GM23338 (cell line): ENCODE results near the gene PACS2. TPM values are rescaled to one million over a fixed set of nuclear protein-coding genes. Genes with fewer than 3 reads are reported as not detected.

Source experiments
- ATAC-seq: fragments of 200-7000 bp; cut with Tn5 transposase; 3 replicates; pipeline ENCODE4 v1.9.1; 2020
- DNase-seq: peaks from one replicate; pipeline ENCODE4 v3.0.0-alpha.2; 2015; ENCODE audit warnings: low spot score
- H2AFZ ChIP-seq: fragments of 200-600 bp; sonication (generic); 2 replicates; pipeline ENCODE4 v1.8.0; 2016; ENCODE audit warnings: antibody characterized with exemption, mild to moderate bottlenecking, moderate library complexity
- H3F3A ChIP-seq: fragments of 200-600 bp; sonication (generic); replicated peaks from 2 replicates; pipeline ENCODE4 v1.8.0; 2017; ENCODE audit warnings: antibody characterized with exemption, mixed run types, low read depth
- H3K27ac ChIP-seq: fragments of 200-600 bp; sonication (generic); 2 replicates; pipeline ENCODE4 v1.6.1; 2016; ENCODE audit warnings: low read depth
- H3K27me3 ChIP-seq: fragments of 200-600 bp; sonication (generic); 2 replicates; pipeline ENCODE4 v1.8.0; 2016; ENCODE audit warnings: mild to moderate bottlenecking, mixed run types, moderate library complexity; ENCODE audit not compliant: insufficient read depth
- H3K36me3 ChIP-seq: fragments of 200-600 bp; sonication (generic); 2 replicates; pipeline ENCODE4 v1.8.0; 2016; ENCODE audit warnings: mild to moderate bottlenecking; ENCODE audit not compliant: insufficient read depth
- H3K4me1 ChIP-seq: fragments of 200-600 bp; sonication (generic); 2 replicates; pipeline ENCODE4 v1.8.0; 2016; ENCODE audit warnings: mild to moderate bottlenecking, moderate library complexity; ENCODE audit not compliant: insufficient read depth
- H3K4me2 ChIP-seq: fragments of 200-600 bp; sonication (generic); 2 replicates; pipeline ENCODE4 v1.7.1; 2017; ENCODE audit warnings: mixed run types
- H3K4me3 ChIP-seq: fragments of 200-600 bp; sonication (generic); 2 replicates; pipeline ENCODE4 v1.6.1; 2016; ENCODE audit warnings: mixed run types
- H3K79me2 ChIP-seq: fragments of 200-600 bp; sonication (generic); replicated peaks from 2 replicates; pipeline ENCODE4 v1.8.0; 2017; ENCODE audit warnings: mild to moderate bottlenecking; ENCODE audit not compliant: insufficient read depth
- H3K9me2 ChIP-seq: fragments of 200-600 bp; sonication (generic); 2 replicates; pipeline ENCODE4 v1.8.0; 2017; ENCODE audit not compliant: insufficient read depth
- H4K20me1 ChIP-seq: fragments of 200-600 bp; sonication (generic); replicated peaks from 2 replicates; pipeline ENCODE4 v1.8.0; 2017; ENCODE audit warnings: mild to moderate bottlenecking; ENCODE audit not compliant: insufficient read depth
- H3K27ac Mint-ChIP-seq: 2 replicates; pipeline ENCODE4 v1.8.0; 2020; ENCODE audit warnings: inconsistent platforms, mild to moderate bottlenecking, moderate library complexity, mixed read lengths
- H3K27me3 Mint-ChIP-seq: 3 replicates; pipeline ENCODE4 v1.8.0; 2022; ENCODE audit warnings: low read depth, mild to moderate bottlenecking, moderate library complexity, mixed read lengths, inconsistent platforms; ENCODE audit not compliant: insufficient read depth, poor library complexity
- H3K36me3 Mint-ChIP-seq: 3 replicates; pipeline ENCODE4 v1.8.0; 2021; ENCODE audit warnings: low read depth, mild to moderate bottlenecking, inconsistent platforms, moderate library complexity, mixed read lengths
- H3K4me1 Mint-ChIP-seq: 3 replicates; pipeline ENCODE4 v1.8.0; 2020; ENCODE audit warnings: mild to moderate bottlenecking, inconsistent platforms, mixed read lengths
- H3K4me3 Mint-ChIP-seq: 3 replicates; pipeline ENCODE4 v1.8.0; 2021; ENCODE audit warnings: moderate library complexity, mild to moderate bottlenecking, inconsistent platforms, mixed read lengths
- H3K9me3 Mint-ChIP-seq: 3 replicates; pipeline ENCODE4 v1.8.0; 2020; ENCODE audit warnings: moderate library complexity, mild to moderate bottlenecking, inconsistent platforms, mixed read lengths
- CREB1 ChIP-seq: fragments of 250-450 bp; sonication (Bioruptor Pico); IDR thresholded peaks from 2 replicates; pipeline ENCODE4 v1.5.0; 2020; ENCODE audit warnings: low read depth, mild to moderate bottlenecking, moderate library complexity
- CTCF ChIP-seq, 2 experiments: fragments of 200-600 bp in 1 of 2; sonication (generic) in 1 of 2; conservative IDR thresholded peaks; 2 replicates each; pipeline versions ENCODE4 v1.5.1 to v1.6.1; 2016 to 2017; ENCODE audit warnings: antibody characterized with exemption in 2 of 2, low read depth in 2 of 2, mild to moderate bottlenecking in 2 of 2, moderate library complexity in 1 of 2
- ETS1 ChIP-seq: IDR thresholded peaks from 2 replicates; pipeline ENCODE4 v1.6.1; 2016; ENCODE audit warnings: antibody characterized with exemption
- EZH2 ChIP-seq: fragments of 200-600 bp; sonication (generic); IDR thresholded peaks from one replicate; pipeline ENCODE4 v1.8.0; 2017; ENCODE audit warnings: antibody characterized with exemption, mild to moderate bottlenecking, low read depth; ENCODE audit not compliant: unreplicated experiment
- EZH2phosphoT487 ChIP-seq: fragments of 200-600 bp; sonication (generic); IDR thresholded peaks from one replicate; pipeline ENCODE4 v1.8.1; 2018; ENCODE audit warnings: antibody characterized with exemption; ENCODE audit not compliant: unreplicated experiment
- JUNB ChIP-seq: IDR thresholded peaks from one replicate; pipeline ENCODE4 v1.6.1; 2016; ENCODE audit warnings: antibody characterized with exemption; ENCODE audit not compliant: unreplicated experiment
- NANOG ChIP-seq: IDR thresholded peaks from 2 replicates; pipeline ENCODE4 v1.6.1; 2016; ENCODE audit warnings: antibody characterized with exemption, borderline replicate concordance
- POLR2AphosphoS5 ChIP-seq: IDR thresholded peaks from 2 replicates; pipeline ENCODE4 v1.6.1; 2016; ENCODE audit warnings: antibody characterized with exemption, low read depth
- REST ChIP-seq: IDR thresholded peaks from one replicate; pipeline ENCODE4 v1.6.1; 2018; ENCODE audit warnings: antibody characterized with exemption; ENCODE audit not compliant: unreplicated experiment
- STAT1 ChIP-seq: IDR thresholded peaks from one replicate; pipeline ENCODE4 v1.6.1; 2016; ENCODE audit warnings: antibody characterized with exemption; ENCODE audit not compliant: unreplicated experiment
- ZNF114 ChIP-seq: fragments of 250-450 bp; sonication (Bioruptor Pico); IDR thresholded peaks from 2 replicates; pipeline ENCODE4 v1.5.0; 2020; ENCODE audit warnings: mild to moderate bottlenecking, moderate library complexity
- ZNF331 ChIP-seq: fragments of 250-450 bp; sonication (Bioruptor Pico); IDR thresholded peaks from 2 replicates; pipeline ENCODE4 v1.5.0; 2020; ENCODE audit warnings: low read depth, mild to moderate bottlenecking, moderate library complexity
- ZNF462 ChIP-seq: fragments of 250-450 bp; sonication (Bioruptor Pico); IDR thresholded peaks from 2 replicates; pipeline ENCODE4 v1.5.0; 2020; ENCODE audit warnings: mild to moderate bottlenecking, moderate library complexity
- polyA plus RNA-seq: library from polyadenylated mRNA; unstranded; fragments of >200 nt; fragmentation: Nextera tagmentation; extraction: Ambion mirVana; gene quantifications from 2 replicates; pipeline ENCODE4 v1.2.1, GENCODE V29; 2016
- total RNA-seq: library from RNA; depleted of rRNA; stranded (reverse); fragments of >200 nt; shearing (Covaris generic); gene quantifications from 2 replicates; pipeline ENCODE4 v1.2.3, GENCODE V29; 2014

PACS2 gene
- total and polyA plus RNA-seq, 2 experiments from 2014 or later, result 22.5 to 79.0 TPM

- H3K27me3 Mint-ChIP-seq, result peaks cover 2% of the 10 kb centered on the region
- H3K4me1 Mint-ChIP-seq, result peaks cover 5% of the 10 kb centered on the region; the same call in 1 of the 3 replicates
- H3K79me2 ChIP-seq, result peaks cover 14% of the 10 kb centered on the region
- no peak for TF ChIP-seq JUNB
- no peak for TF ChIP-seq REST
- no peak for TF ChIP-seq STAT1
- no peak for TF ChIP-seq EZH2phosphoT487
- no peak for TF ChIP-seq POLR2AphosphoS5
- TF ChIP-seq ETS1, result no peak
- no peak for TF ChIP-seq ZNF462
- no peak for TF ChIP-seq ZNF331 (CRISPR knock-in tag)
- TF ChIP-seq ZNF114 (CRISPR knock-in tag), result no peak
- no peak for TF ChIP-seq CTCF (conservative IDR thresholded peaks at IDR 0.05; ENCODE audit: low read depth in 2 of 2)
- TF ChIP-seq EZH2, result no peak
- TF ChIP-seq NANOG, result no peak
- no peak for TF ChIP-seq CREB1 (CRISPR knock-in tag)
- H3K4me3 Mint-ChIP-seq, result no peak overlapping the region
- H2AFZ ChIP-seq, result no peak overlapping the region
- H3F3A ChIP-seq, result no peaks in the 10 kb centered on the region; the same call in 1 of the 2 replicates
- no peak overlapping the region for H3K27ac ChIP-seq
- H3K36me3 Mint-ChIP-seq, result peaks cover 4% of the 10 kb centered on the region; the same call in 1 of the 3 replicates
- H3K4me3 ChIP-seq, result no peak overlapping the region
- H3K4me2 ChIP-seq, result no peak overlapping the region
- no peaks in the 10 kb centered on the region for H3K4me1 ChIP-seq
- no peaks in the 10 kb centered on the region; the same call in none of the 3 replicates for H3K9me3 Mint-ChIP-seq
- peaks cover 10% of the 10 kb centered on the region for H4K20me1 ChIP-seq
- H3K36me3 ChIP-seq, result no peaks in the 10 kb centered on the region
- no peak for DNase-seq
- no peaks in the 10 kb centered on the region for H3K9me2 ChIP-seq
- ATAC-seq, result no peak
- H3K27me3 ChIP-seq, result no peaks in the 10 kb centered on the region
- no peak overlapping the region for H3K27ac Mint-ChIP-seq
These were observed 35.4 kb downstream of the PACS2 start for GRCh38 chr14:105349992-105350391.
